Stimulated activated CD4-positive, alpha-beta T cell treated with anti-CD3 and anti-CD28 coated beads, Interleukin-1b, Interleukin-23, amount 100 ng/mL, for 48 hours (primary cell): Measurements from ENCODE around the gene PAPOLA.
"Not testable (repeated sequence)": the region's sequence is repeated elsewhere in the genome, so short reads cannot be mapped to it uniquely, and the experiment has no call there.

ENCODE experiments used
- DNase-seq: peaks from one replicate; pipeline ENCODE4 v3.0.0-alpha.2; 2020

PAPOLA gene

DNA sequence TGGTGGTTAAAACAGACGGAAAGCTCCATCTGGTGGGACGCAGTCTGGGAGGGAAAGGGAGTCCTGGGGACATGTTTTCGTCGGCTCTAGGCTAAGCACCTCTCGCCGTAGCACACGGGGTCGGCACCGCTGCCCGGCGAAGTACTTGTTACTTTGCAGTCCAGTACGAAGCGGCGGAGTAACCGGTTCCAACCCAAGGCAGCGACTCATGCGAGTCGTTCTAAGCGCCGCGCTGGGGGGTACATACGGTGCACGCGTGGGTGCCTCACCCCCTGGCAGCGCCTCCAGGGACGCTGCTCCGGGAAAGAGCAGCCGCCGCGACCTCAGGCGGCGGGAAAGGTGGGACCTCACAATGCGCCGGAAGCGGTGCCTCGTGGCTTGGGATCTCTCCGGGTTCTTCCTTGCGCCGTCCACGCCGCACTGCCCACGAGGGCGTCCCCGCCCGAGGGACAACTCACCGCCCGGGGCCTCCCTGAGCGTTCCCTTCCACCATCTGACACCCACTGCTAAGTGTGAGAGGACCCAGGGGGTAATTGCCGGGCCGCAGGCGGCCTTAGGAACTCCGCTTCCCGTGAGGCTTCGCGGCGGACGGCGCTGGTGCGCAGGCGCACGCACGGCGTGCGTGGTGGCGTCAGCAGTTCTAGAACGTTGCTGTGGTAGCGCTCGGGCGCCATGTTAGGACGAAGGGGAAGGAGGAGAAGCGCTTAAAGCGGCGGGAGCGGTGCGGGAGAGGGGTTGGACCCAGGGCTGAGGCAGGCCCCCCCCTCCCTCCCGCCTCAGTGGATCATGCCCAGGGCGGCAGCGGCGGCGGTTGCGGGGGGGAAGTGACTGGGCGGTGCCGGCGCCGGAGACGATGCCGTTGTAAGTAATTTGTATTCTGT is at the start of gene PAPOLA:
Gene PAPOLA (plus strand): TSS at position 643 of the 881 bp plus-strand sequence. CDS start 211 bp downstream, at position 854.
- peak; percentile 96 for DNase-seq

DNA sequence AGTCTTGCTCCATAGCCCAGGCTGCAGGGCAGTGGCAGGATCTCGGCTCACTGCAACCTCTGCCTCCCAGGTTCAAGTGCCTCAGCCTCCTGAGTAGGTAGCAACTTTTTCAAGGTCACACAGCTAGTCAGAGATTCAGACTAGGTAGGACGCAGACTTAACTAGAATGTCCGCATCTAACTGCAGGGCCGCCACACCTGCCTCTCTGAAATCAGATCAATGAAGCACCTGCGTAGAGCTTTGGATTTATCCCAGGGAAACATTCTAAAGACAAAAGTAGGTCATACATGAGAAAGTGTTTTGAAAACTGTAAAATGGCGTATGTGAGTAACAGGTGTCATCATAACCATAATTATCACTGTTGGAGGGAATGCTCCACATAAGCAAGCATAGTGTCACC is 49.5 kb upstream of the PAPOLA start:
- DNase-seq, result no peak

DNA sequence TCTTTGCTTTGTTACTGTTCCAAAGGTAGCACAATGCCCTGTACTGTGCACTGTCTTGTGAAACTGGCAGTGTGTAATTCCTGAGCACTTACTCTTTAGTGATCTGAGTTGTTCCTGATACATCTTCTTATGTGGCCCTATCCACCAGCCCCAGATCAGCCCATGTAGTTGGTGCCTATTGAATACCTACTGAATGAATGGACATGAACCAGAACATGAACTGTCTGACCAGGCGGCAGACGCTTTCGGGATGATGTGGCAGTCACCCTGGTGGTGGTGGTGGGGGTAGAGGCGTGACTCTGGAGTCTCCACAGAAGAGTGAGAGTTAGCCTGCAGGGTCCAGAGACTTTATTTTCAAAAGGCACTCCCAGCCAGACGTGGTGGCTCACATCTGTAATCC is 46.6 kb upstream of the PAPOLA start:
- no peak for DNase-seq

DNA sequence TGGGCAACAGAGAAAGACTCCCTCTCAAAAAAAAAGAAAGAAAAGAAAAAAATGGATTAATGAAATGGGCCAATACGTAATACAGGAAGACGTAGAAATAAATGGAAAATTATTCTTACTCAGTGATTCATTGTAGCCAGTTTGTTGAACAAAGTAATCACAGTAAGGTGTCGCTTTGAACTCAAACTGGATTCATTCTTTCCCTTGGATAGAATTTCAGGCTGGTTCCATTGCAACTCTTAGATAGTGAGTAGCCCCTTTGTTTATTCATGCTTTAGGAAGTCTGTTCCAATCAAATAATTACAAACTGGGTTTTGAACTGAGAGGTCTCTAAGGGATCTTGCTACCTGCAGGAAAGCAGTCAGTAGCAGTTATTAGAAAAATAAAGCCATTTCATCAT is 42.3 kb upstream of the PAPOLA start:
- no peak for DNase-seq

DNA sequence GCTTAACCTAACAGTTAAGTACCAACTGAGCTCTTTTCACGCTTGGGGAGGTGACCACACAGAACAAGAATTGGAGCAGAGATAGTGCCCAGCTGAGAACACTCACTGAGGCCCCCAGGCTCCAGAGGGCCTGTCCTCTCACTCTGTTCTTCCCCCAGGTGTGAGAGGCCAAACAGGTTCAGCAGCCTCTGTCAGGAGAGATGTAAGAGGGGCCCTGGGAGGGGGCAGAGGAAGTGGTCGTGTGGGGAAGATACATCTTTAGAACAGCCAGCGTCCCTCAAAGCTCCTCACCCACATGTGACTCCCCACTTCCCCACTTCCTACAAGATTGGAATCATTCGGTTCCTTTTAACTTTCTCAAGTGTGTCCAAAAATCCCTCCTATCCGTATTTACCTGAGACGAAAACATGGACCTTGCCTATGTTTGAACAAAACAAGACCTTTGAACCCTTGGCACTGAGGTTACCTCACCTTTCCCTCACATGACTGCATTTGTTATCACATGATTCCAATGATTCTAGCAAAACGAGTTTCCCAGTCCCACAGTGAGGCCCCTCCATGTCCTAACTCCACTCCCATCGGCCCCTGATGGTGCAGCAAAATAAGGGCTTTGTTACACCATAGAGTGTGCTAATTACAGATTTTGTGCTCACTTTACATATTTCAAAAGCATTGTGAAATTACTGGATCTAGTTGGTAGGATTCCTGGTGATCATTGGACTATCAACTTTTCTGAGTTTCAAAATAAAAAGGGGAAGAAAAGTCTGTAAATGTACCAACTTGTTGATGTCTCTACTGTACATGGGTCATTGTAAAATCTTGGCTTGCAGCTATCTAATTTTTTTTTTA is 40.0 kb upstream of the PAPOLA start:
- no peak for DNase-seq

DNA sequence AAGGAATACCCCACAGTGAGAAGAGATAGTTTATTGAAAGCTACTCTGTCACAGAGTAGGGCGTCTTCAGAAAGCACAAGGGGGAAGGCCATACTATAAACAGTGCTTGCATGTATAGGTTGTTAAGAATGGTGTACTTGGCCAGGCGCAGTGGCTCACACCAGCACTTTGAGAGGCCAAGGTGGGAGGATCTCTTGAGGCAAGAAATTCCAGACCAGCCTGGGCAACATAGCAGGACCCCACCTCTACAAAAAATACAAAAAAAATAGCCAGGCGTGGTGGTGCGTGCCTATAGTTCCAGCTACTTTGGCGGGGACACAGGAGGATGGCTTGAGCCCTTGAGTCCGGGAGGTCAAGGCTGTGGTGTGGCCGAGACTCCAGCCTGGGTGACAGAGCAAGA is 38.0 kb upstream of the PAPOLA start:
- no peak for DNase-seq

DNA sequence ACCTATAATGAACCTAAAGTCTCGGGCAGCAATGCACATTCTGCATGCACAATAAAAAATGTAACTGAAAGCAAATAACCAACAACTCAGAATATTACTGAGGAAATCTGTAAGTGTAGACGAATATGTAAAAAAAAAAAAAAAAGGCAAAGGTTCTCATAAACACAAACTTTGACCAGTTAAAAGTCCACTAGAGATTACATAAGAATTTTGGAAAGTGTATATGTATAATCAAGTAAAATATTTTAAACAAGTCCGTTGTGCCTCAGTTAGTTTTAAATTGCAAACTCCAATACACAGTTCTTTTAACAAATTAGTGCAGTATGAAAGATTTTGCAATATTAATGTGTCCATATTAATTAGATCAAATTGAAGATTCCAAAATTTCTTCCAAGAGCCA is 35.3 kb upstream of the PAPOLA start:
- DNase-seq, result no peak

DNA sequence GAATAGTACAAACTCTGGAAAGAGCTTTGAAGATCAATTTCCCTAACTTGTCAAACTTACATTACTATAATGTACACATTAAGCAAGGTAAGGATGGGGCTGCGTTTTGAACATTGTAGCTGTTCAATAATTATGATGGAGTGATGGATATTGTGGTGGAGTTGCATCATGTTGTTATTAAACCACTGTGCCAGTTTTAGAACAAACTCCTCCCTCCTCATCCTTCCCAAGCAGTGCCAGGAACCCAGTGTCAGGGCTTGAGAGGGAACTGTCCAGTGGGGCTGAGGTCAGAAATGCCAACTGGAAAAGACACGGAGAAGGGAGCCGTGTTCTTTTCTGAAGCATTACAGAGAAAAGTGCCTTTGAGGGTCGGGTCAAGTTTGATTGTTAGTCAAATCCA is 31.9 kb upstream of the PAPOLA start:
- no peak for DNase-seq

DNA sequence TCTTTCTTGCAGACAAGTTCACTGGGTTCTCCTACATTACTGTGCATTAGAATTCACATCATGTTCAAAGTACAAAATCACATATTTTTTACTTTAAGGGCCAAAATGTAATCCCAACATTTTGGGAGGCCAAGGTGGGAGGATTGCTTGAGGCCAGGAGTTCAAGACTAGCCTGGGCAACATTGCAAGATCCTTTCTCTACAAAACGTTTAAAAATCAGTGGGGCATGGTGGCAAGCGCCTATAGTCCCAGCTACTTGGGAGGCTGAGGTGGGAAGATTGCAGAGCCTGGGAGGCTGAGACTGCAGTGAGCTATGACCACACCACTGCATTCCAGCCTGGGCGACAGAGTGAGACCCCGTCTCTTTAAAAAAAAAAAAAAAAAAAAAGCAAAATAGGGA is 31.2 kb upstream of the PAPOLA start:
- not testable (repeated sequence) for DNase-seq

DNA sequence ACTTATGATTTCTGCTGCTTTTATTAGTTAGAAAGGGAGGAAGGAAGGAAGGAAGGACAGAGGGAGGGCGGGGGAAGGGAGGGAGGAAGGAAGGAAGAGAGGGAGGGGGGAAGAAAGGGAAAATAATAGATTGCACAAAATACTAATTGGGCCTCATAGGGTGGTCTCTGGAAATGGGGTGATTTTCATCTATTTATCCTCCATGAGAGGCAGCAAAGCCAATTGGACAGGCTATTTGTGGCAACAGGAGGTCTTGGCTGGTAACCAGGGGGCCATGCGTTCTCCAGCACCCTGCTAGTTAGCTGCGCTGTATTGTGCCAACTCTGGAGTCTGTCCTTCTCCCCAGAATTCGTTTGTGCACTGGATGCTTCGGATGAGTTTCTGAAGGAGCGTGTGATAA is 24.1 kb upstream of the PAPOLA start:
- no peak for DNase-seq

DNA sequence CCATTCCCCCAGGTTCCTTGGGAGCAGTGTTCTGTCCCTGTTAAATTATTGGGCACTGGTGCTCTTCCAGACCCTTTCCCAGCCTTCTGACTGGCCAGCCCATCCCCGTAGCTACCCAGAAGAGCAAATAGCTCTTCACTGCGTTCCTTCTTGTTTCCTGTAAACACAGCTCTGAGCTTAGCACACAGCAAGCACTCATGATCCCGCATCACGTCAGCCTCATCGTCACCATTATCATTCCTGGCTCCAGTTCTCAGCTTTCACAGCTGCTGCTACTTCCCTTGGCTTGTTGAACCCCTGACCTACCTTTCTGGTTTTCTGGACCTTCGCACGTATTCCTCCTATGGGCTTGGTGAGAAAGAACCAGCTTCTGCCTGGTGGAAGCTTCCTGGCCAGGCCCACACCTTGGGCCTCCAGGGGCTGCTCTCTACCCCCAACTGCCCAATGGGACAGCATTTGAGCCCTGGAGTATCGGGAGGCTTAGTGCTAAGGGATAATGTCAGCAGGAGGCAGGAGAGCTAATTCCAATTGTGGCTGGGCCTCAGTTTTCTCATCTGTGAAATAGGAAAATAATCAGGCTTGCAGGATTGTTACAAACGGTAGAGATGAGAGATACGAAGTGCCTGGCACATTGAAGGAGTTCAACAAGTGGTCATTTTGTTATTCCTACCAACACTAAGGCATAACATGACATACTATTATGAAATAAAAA is 22.6 kb upstream of the PAPOLA start:
- no peak for DNase-seq

DNA sequence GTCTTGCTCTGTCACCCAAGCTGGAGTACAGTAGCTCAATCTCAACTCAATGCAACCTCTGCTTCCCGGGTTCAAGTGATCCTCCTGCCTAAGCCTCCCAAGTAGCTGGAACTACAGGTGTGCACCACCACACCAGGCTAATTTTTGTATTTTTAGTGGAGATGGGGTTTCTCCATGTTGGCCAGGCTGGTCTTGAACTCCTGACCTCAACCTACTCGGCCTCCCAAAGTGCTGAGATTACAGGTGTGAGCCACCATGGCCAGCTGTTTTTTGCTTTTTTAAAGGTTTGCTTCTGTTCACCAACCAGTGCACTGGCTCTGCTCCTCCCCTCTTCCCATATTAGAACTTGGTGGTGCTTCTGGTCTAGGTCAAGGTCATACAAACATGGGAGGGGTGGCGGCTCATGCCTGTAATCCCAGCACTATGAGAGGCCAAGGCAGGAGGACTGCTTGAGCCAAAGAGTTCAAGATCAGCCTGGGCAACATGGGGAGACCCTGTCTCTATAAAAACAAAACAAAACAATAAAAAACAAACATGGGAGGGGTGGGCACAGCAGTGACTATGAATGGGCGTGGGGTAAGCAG is 20.4 kb upstream of the PAPOLA start:
- DNase-seq, result no peak

DNA sequence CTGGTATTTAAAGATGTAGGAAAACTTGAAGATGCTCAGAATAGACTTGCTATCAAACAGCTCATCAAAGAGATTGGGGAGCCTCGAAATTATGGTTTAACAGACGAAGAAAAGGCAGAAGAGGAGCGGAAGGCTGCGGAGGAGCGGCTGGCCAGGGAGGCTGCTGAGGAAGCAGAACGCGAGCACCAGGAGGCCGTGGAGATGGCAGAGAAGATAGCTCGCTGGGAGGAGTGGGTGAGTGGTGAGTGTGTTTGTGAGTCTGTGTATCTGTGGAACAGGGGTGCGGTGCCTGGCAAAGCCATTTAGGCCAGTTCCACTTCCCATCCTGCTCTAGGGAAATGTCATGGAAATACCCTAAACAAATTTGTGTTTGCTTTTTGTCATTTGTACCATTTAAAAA is 19.2 kb upstream of the PAPOLA start:
- DNase-seq, result no peak

DNA sequence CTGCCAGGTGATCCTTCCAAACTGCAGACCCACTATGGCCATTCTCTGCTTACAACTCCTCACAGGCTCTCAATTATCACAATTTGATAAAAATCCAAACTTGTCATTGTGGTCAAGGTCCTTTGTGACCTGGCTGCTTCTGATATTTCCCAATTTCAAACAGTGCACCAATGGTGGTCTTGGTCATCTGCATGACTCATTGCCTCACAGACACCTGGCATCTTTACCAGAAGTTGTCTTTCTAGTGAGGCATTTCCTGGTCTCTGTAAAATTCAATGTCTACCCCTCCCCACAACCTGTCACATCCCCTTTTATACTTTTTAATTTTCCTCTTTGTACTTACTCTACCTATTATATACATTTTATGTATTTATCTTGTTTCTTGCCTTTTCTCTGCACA is 17.8 kb upstream of the PAPOLA start:
- no peak for DNase-seq

DNA sequence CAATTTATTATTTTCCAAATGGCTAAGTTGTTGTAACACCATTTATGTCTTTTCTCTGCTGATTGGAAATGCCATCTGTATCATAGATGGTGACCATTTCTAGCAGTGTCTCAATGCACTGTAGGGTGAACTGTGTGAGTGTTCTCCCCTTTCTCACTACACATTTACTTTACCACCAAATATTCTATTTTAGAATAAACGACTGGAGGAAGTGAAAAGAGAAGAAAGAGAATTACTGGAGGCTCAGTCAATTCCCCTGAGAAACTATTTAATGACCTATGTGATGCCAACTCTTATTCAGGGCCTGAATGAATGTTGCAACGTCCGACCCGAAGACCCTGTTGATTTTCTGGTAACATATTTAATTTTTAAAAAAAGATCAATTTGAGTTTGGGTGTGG is 15.5 kb upstream of the PAPOLA start:
- no peak for DNase-seq

DNA sequence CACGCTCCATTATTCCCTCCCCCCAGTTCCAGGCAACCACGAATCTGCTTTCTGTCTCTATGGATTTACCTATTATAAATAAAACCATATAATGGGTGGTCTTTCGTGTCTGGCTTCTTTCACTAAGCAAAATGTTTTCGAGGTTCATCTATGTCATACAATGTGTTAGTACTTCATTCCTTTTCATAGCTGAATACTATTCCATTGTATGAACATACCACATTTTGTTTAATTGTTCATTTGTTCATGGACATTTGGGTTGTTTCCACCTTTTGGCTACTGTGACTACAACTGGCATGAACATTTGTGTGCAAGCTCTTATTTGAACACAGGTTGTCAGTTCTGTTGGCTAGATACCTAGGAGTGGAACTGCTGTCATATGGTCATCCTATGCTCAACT is 12.9 kb upstream of the PAPOLA start:
- no peak for DNase-seq

DNA sequence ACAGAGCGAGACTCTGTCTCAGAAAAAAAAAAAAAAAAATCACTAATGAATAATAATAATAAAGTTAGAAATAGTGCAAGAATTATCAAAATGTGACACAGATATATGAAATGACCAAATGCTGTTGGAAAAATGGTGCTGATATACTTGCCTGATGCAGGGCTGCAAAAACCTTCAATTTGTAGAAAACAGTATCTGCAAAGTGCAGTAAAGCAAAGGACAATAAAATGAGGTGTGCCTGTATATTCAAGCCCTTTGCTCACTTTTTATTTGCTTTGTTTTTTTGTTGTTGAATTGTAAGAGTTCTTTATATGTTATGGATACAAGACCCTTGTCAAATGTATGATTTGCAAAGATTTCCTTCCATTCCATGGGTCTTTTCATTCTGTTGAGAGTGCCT is 9.0 kb upstream of the PAPOLA start:
- no peak for DNase-seq

DNA sequence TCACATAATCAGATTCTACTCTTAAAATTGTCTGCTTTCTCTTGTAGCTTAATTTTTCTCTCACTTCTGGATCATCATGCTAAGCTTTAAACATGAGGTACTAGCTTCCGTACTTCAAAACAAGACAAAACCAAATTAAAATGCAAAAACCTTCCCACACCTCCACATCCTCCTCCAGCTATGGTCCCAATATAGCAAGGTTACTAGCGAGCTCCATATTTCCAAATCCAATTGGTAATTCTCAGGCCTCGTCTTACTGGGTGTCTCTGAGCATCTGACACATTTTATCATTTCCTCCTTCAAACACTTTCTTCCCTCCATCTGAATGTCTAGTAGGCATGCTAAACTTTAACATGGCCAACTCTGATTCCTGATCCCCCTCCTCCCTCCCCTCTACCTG is 7.9 kb upstream of the PAPOLA start:
- DNase-seq, result no peak

DNA sequence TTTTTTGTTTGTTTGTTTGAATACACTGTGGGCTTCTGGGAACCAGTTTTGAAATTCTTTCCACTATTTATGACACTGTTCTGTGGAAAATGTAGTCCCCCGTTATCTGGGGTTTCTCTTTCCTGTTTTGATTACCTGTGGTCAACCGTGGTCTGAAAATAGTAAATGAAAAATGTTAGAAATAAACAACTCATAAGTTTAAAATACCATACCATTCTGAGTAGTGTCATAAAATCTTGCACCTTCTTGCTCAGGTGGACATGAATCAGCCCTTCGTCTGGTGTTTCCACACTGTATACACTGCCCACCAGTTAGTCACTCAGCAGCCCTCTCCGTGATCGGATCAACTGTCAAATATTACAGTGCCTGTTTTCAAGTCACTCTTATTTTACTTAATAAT is 5.1 kb upstream of the PAPOLA start:
- no peak for DNase-seq

DNA sequence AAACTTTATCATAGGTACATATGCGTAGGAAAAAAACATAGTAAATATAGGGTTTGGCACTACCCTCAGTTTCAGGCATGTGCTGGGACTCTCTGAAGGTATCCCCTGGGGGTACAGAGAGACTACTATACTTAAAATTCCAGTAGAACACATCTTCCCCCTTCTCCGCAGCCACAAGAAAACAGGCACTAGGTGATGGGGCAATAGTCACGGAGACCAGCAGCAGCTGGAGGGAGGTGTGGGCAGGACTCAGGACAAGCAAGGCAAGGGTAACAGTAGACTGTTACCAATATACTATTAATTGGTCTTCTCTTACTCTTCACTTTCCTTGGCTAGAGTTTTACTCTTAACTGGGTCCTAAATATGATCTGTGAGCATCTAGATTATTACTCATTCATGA is 4.6 kb upstream of the PAPOLA start:
- no peak for DNase-seq

DNA sequence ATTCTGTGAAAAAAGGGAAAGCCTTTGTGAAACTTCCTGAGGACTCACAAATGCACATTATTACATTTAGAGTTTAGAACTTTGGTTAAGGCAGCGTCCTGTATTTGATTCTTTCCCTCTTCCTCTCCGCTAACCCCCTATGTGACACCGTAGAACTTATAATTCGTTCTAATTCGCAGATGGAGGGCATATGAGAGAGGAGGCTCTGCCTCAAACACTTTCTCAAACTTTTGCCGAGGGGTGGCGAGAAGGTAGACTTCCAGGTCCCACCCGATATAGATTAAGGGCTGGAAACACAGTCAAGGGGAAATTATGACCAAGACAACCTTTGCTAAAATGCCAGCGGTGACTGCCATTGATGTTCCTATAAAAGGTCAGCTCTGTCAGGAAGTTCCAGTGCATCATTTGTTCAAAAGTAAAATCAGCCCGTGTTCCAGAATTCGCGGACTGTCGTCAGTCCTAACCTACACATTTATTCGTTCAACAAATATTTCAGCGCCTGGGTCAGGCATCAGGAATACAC is 904 bp upstream of the PAPOLA start:
- peak; percentile 3 for DNase-seq

DNA sequence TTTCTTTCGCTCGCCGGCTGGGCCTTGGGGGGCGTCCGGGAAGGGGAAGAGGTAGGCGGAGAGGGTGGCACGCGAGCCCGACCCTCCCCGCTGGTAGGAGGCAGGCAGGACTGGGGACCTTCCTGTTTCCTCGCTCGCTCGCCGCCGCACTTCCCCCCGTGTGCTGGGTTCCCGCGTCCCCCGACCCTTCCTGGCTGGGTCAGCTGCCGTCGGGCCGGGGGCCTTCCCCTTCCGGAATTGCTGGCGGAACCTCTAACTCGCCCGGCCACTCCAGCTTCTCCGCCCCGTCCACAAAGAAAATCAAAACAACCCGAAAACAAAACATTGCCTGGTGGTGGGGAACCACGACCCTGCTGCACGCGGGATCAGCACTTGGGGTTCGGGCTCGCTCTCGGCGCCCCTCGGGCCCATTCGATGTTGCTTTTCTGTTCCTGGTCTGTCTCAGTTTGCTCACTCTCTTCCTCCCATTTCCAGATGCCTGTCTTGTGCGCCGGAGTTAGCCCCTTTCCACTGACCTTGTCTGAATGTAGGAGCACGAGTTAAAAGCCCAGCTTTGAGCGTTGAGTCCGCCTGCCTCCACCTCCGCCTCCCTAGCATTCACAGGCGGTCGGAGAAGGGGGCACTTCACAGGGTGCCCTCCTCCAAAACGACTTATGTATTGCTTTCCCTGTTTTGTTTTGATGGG is 581 bp downstream of the PAPOLA start:
- DNase-seq, result peak; percentile 12
